Measurements from ENCODE around the gene FLNB. TPM values are rescaled to one million over a fixed set of nuclear protein-coding genes. Genes with fewer than 3 reads are reported as not detected.

The FLNB gene
- total and polyA plus RNA-seq, 2 of the 13 experiments (the other 11 are each of a cell fraction or from before 2014, with no cell fraction given), result 106 to 130 TPM

- TF ChIP-seq ZNF574 (CRISPR knock-in tag; IDR thresholded peaks at IDR 0.05), result peak; percentile 27; the same call in 1 of the 2 replicates
- no peak for TF ChIP-seq ZNF703 (CRISPR knock-in tag; IDR thresholded peaks at IDR 0.05; ENCODE audit: borderline replicate concordance)
- TF ChIP-seq SATB2 (CRISPR knock-in tag; IDR thresholded peaks at IDR 0.05), result no peak
- TF ChIP-seq NR0B2 (CRISPR knock-in tag; IDR thresholded peaks at IDR 0.05), result no peak
- TF ChIP-seq MED1 (CRISPR knock-in tag; IDR thresholded peaks at IDR 0.05), result peak; percentile 16; the same call in 1 of the 2 replicates
- no peak for TF ChIP-seq TCF7L2 (IDR thresholded peaks at IDR 0.05; ENCODE audit: low read depth, low read length)
- no peak for TF ChIP-seq XBP1 (CRISPR knock-in tag; IDR thresholded peaks at IDR 0.05)
- no peak for TF ChIP-seq NFKBIZ (CRISPR knock-in tag; IDR thresholded peaks at IDR 0.05)
- no peak for TF ChIP-seq SOX6 (IDR thresholded peaks at IDR 0.05)
- TF ChIP-seq SOX6 (CRISPR knock-in tag; IDR thresholded peaks at IDR 0.05), result peak; percentile 62; the same call in 1 of the 2 replicates
- no peak for TF ChIP-seq PRDM10 (CRISPR knock-in tag; IDR thresholded peaks at IDR 0.05; ENCODE audit: low read depth)
- TF ChIP-seq PAXIP1 (CRISPR knock-in tag; conservative IDR thresholded peaks at IDR 0.05), result peak; percentile 45; the same call in 1 of the 2 replicates
- TF ChIP-seq ZSCAN29 (CRISPR knock-in tag; conservative IDR thresholded peaks at IDR 0.05), result no peak
- TF ChIP-seq ERF (CRISPR knock-in tag; IDR thresholded peaks at IDR 0.05), result peak; percentile 21; the same call in 1 of the 2 replicates
- no peak for TF ChIP-seq ZGPAT (CRISPR knock-in tag; IDR thresholded peaks at IDR 0.05)
Observed at GRCh38 chr3:58068122-58068809, 60.0 kb downstream of the FLNB start (continued).
